AG20443 (cell line): Measurements from ENCODE around the gene TMEM239.
A peak's percentile ranks its signal among the peaks of the same experiment; 100 is the strongest.

Experiments
- DNase-seq: peaks from one replicate; pipeline ENCODE4 v3.0.0; 2012; ENCODE audit warnings: low spot score, mixed read lengths

Gene TMEM239

DNA sequence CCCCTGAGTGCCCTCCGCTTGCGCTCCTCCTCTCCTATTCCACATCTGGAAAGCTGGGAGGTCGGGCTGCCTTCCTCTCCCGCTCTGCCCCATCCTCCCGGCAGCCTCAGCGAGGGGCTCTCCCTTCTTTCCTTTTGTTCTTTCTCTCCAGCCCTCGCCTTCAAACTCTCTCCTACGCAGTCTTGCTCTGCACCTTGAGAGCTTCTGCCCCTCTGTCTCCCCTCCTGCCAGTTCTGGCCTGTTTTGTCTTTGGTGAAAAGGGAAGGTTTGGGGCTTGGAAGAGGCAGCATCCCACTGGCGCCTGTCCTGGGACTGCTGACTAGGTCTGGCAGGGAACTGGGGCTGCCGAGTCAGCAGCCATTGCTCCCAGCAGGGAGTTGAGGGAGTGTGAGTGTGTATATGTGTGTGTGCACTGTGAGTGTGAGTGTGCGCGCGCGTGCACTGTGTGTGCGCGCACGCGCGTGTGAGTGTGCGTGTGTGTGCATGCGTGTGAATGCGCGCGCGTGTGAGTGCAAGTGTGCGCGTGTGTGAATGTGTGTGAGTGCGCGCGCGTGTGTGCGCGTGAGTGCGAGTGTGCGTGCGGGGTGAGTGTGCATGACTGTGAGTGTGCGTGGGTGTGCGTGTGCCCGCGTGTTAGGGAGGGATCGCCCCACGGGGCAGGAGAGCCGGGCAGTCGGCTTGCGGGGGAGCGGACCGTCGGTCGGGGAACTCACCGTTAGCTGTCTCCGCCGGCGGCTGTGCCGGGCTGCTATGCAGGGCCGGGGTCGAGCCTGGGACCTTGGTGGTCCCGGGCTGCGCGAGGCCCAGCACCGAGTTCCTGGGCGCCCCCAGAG lies 16.3 kb upstream of the TMEM239 start:
- DNase-seq, result peak; percentile 70

DNA sequence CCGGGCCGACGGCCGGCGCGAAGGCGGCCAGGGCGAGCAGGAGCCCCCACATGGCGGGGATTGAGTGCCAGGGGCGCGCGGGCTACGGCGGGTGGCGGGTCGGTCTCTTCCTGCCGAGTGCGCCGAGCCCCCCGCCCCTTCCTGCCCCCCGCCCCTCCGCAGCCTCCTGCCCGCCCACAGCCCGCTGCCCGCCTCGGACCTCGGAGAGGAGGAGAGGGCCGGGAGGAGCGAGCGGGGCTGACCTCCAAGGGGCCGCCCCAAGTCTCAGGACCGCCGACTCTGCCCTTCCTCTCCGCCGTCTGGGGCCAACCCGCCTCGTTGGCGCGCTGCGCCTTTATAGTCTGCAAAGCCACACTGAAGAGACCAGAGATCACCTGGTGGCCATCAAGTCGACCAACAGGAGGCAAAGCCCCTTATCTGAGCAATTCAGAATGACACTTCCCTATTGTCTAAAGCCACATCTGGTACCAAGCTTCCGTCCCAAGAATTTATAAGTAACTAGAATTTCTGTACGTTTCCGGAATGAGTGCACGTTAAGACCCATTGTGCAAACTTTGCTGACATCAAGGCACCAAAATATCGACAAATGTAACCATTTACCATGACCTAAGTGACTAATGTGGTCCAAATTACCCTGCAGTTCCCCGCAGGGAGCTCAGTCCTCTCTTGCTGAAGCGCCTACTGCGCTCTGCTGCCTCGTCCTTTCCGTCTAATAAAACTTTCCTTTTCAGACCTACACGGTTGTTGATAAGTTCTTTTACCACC lies 15.5 kb upstream of the TMEM239 start, which contains the start of gene CPXM1:
TSS of gene CPXM1 (minus strand) at position 107 of the 765 bp plus-strand sequence. CDS start at position 52, 55 bp downstream.
- DNase-seq, result peak; percentile 22

GRCh38 chr20:2801286-2801728 lies 14.9 kb upstream of the TMEM239 start:
- peak; percentile 8 for DNase-seq

- DNase-seq, result peak; percentile 2
These were observed 11.9 kb upstream of the TMEM239 start for GRCh38 chr20:2804041-2804828.

GRCh38 chr20:2804852-2805688 lies 11.1 kb upstream of the TMEM239 start:
- DNase-seq, result peak; percentile 67

DNA sequence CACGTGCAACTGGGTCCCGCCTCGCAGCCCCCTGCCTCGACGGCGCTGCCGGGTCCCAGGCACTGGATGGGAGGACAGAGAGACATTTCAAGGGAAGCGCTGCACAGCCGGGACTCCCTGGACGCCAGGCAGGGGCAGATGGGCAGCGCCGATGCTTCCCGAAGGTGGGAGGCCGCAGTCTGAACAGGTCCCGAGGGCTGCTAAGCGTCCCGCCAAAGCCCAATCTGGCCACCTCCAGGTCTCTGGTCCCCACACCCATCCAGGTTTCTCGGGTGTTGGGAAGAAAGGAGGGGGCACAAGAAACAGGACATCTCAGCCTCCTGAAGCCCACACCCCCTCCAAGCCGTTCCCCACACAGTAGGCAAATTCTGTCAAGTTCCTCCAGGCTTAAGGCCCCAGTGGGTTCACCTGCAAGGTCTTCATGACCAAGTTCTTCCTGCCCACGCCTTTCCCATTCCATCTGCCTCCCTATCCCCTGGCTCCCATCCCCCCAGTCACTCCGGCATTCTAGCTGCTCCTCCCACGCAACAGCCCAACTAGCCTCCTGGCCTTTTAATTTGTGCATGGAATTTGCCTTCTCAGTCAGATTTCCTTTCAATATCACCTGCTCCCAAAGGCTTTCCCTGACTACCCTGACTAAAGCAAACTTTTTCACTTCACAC lies 10.3 kb upstream of the TMEM239 start:
- peak; percentile 24 for DNase-seq

- DNase-seq, result peak; percentile 4
These were observed 9.8 kb upstream of the TMEM239 start for GRCh38 chr20:2806351-2806701.

DNA sequence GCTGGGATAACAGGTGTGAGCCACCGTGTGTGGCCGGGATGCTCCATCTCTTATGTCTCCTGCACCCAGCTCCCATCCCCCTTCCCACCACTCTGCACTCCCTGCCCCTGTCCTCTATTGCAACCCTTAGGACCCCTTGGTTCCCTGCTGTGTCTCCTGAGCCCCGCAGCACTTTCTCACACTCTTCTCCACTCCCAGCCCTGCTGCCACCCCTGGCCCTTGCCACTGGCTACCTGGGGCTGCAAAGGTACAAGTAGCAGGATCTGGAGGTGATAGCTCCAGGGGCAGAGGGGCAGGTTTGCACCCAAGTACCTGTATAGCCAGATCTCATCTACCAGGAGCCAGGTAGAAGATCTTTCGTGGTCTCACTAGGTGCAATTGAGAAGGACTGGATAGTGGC lies 9.1 kb upstream of the TMEM239 start:
- peak; percentile 8 for DNase-seq

DNA sequence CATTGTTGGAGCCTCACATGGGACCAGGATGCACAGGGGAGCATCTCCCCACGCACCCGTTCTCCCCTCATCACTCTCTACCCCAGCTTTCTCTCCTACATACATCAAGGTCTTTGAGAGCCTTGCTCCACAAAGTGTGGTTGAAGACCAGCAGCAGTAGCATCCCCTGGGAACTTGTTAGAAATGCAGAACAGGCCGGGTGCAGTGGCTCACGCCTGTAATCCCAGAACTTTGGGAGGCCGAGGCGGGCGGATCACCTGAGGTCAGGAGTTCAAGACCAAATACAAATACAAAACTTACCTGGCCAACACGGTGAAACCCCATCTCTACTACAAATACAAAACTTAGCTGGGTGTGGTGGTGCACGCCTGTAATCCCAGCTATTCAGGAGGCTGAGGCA lies 8.2 kb upstream of the TMEM239 start:
- peak; percentile 5 for DNase-seq

GRCh38 chr20:2809690-2810089 lies 6.5 kb upstream of the TMEM239 start:
- DNase-seq, result no peak

DNA sequence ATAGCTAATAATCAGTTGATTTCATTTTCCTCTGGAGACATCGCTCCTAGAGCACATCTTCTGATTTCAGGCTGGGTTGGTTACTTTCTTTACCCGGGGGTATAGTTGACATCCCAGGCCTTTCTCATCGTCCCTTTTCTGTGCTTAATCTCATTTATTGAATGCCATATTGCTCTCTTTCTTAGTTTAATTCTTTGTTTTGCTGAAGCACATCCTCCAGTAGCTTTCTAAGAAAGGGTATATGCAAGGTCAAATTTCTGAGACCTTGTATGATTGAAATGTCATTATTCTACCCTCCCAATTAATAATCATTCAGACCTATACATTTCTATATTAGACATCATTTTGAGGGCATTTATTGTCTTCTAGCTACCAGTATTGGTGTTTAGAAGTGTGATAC lies 4.0 kb upstream of the TMEM239 start:
- DNase-seq, result no peak

GRCh38 chr20:2814076-2814475 lies 2.1 kb upstream of the TMEM239 start:
- DNase-seq, result no peak

DNA sequence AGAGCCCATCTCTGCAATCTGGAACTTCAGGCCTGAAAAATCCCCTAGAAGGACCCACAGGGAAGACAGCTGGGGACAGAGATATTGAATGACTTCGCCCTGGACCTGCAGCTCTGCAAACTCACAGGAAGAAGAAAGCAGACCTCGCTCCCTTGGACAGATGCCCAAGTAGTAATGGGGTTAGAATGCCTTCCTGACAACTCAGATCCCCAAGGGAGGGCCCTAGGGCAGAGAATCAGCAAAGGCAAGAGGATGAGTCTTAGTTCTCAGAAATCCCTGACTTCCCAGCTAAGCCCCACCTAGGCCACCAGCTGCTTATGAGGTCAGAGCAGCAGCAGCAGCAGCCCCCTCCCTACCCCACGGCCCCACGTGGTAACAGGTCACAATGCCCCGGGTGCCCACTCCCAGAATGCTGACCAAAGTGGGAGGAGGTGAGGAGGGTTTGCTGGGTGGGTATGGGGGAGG lies 1.5 kb upstream of the TMEM239 start, which contains the start of gene C20orf141:
TSS of gene C20orf141 (plus strand) at position 401 of the 465 bp plus-strand sequence. CDS start 198 bp downstream, outside the sequence.
- DNase-seq, result peak; percentile 94

- DNase-seq, result peak; percentile 8
These were observed 793 bp upstream of the TMEM239 start for GRCh38 chr20:2815242-2815900.

GRCh38 chr20:2816583-2817340 lies 598 bp downstream of the TMEM239 start:
- DNase-seq, result peak; percentile 6

- no peak for DNase-seq
These were observed 1.2 kb downstream of the TMEM239 start for GRCh38 chr20:2817341-2817726.

GRCh38 chr20:2817891-2818595 lies 1.9 kb downstream of the TMEM239 start:
- peak; percentile 11 for DNase-seq

GRCh38 chr20:2820084-2820895 lies 4.1 kb downstream of the TMEM239 start:
- no peak for DNase-seq
